ENCODE results near the gene CSF2. TPM values are rescaled to one million over a fixed set of nuclear protein-coding genes. Genes with fewer than 3 reads are reported as not detected.

CSF2 gene
- total and polyA plus RNA-seq, 2 experiments from 2014 or later, result not detected

DNA sequence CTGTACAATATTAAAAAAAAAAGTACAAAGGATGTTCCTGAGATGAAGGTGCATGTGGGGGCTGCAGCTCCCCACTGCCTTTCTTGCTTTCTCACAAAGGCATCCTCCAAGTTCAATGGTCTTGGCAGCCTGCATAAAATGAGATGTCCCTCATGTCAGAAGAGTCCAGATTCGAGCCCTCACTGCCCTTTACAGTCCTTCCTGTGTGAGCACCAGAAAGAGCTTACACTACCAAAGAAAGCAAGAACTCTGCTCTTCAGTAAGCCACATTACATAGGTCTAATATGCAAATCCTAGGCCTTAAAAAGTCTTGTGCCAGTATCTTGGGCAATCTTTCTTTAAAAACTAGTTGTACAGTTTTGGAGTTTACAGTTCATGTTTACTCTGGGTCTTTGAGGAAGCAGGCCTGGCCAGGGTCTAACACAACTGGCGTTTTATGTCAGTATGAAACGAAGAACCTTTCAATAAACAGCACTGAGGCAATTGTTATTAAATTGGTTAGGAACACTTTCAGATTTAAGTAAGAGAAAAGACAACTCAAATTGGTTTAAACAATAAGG is 36.0 kb downstream of the CSF2 start:
- Histone ChIP-seq H3K4me3 (no peak overlapping the region), H3K4me2 (no peak overlapping the region), H3K36me3 (replicated peaks; ENCODE audit: insufficient read depth, low read depth) (no peaks in the 10 kb centered on the region), H3K79me2 (no peaks in the 10 kb centered on the region), H3K9me3 (ENCODE audit: low read depth) (no peaks in the 10 kb centered on the region), H3K4me1 (ENCODE audit: insufficient read depth) (no peaks in the 10 kb centered on the region), H3K27me3 (no peaks in the 10 kb centered on the region), H4K20me1 (ENCODE audit: insufficient read depth, poor library complexity, severe bottlenecking) (no peaks in the 10 kb centered on the region), H3K9me2 (replicated peaks; ENCODE audit: insufficient read depth) (no peaks in the 10 kb centered on the region), H3K27ac (no peak overlapping the region), H2AFZ (no peak overlapping the region)
- no peak for TF ChIP-seq EZH2phosphoT487 (IDR thresholded peaks at IDR 0.05; ENCODE audit: low read depth, severe bottlenecking, unreplicated experiment)
- TF ChIP-seq EZH2 (IDR thresholded peaks at IDR 0.05; ENCODE audit: borderline replicate concordance), result no peak
- TF ChIP-seq, protein P1, sequence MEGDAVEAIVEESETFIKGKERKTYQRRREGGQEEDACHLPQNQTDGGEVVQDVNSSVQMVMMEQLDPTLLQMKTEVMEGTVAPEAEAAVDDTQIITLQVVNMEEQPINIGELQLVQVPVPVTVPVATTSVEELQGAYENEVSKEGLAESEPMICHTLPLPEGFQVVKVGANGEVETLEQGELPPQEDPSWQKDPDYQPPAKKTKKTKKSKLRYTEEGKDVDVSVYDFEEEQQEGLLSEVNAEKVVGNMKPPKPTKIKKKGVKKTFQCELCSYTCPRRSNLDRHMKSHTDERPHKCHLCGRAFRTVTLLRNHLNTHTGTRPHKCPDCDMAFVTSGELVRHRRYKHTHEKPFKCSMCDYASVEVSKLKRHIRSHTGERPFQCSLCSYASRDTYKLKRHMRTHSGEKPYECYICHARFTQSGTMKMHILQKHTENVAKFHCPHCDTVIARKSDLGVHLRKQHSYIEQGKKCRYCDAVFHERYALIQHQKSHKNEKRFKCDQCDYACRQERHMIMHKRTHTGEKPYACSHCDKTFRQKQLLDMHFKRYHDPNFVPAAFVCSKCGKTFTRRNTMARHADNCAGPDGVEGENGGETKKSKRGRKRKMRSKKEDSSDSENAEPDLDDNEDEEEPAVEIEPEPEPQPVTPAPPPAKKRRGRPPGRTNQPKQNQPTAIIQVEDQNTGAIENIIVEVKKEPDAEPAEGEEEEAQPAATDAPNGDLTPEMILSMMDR (IDR thresholded peaks at IDR 0.05; ENCODE audit: poor library complexity), result no peak
- WGBS (ENCODE audit: low lambda C conversion rate, missing lambda C conversion rate), result 77% methylated on average over 3 of the region's 3 CpGs
- DNase-seq (ENCODE audit: low spot score), result no peak

DNA sequence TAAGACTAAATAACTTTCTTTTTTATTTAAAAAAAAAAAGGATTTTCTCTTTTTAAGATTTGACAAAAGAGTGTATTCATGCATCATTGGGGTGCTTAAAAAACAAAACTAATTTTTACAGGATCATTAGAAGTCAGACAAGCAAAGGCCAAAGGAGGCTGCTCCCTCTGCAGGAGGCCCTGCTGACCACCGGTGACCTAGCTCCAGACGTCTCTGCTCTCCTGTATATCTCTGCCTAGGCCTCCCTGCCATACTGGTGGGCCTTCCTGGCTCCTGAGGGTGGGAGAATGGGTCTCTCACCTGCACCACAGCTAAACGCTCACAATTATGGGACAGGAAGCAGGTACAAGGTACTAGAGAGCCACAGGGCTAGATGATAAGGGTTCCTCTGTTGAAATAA is 36.6 kb downstream of the CSF2 start:
- Histone ChIP-seq H3K4me2 (no peak overlapping the region), H3K4me1 (ENCODE audit: insufficient read depth) (no peaks in the 10 kb centered on the region), H4K20me1 (ENCODE audit: insufficient read depth, poor library complexity, severe bottlenecking) (no peaks in the 10 kb centered on the region), H3K79me2 (no peaks in the 10 kb centered on the region), H3K9me2 (replicated peaks; ENCODE audit: insufficient read depth) (no peaks in the 10 kb centered on the region), H3K4me3 (no peak overlapping the region), H3K27me3 (no peaks in the 10 kb centered on the region), H3K9me3 (ENCODE audit: low read depth) (no peaks in the 10 kb centered on the region), H3K27ac (no peak overlapping the region), H3K36me3 (replicated peaks; ENCODE audit: insufficient read depth, low read depth) (no peaks in the 10 kb centered on the region), H2AFZ (no peak overlapping the region)
- 72% methylated on average over 3 of the region's 3 CpGs for WGBS (ENCODE audit: low lambda C conversion rate, missing lambda C conversion rate)
- TF ChIP-seq, protein P1 (IDR thresholded peaks at IDR 0.05; ENCODE audit: poor library complexity), result no peak
- TF ChIP-seq EZH2 (IDR thresholded peaks at IDR 0.05; ENCODE audit: borderline replicate concordance) (no peak), EZH2phosphoT487 (IDR thresholded peaks at IDR 0.05; ENCODE audit: low read depth, severe bottlenecking, unreplicated experiment) (no peak)
- DNase-seq (ENCODE audit: low spot score), result no peak

DNA sequence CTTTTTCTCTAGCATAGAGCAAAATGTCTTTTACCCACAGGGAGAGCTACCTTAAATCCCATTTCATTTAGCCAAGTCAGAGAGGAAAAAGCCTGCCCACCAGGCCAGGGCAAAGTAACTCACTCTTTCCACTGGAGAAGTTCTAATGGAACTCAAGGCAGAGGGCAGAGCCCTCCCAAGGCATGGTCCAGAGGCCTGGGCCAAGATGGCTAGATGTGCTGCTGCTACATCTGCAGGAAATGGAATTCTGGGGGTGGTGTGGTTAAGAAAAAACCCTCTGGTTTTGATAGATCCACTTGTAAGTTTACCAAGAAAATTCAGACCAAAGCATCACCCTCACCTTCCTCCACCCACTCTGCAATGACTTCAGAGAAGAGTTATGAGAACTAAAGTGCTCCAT is 37.3 kb downstream of the CSF2 start:
- Histone ChIP-seq H3K4me2 (no peak overlapping the region), H3K27ac (no peak overlapping the region), H3K36me3 (replicated peaks; ENCODE audit: insufficient read depth, low read depth) (no peaks in the 10 kb centered on the region), H3K9me3 (ENCODE audit: low read depth) (no peaks in the 10 kb centered on the region), H3K4me1 (ENCODE audit: insufficient read depth) (no peaks in the 10 kb centered on the region), H4K20me1 (ENCODE audit: insufficient read depth, poor library complexity, severe bottlenecking) (no peaks in the 10 kb centered on the region), H2AFZ (no peak overlapping the region), H3K79me2 (no peaks in the 10 kb centered on the region), H3K4me3 (no peak overlapping the region), H3K27me3 (no peaks in the 10 kb centered on the region), H3K9me2 (replicated peaks; ENCODE audit: insufficient read depth) (no peaks in the 10 kb centered on the region)
- DNase-seq (ENCODE audit: low spot score), result no peak
- TF ChIP-seq EZH2 (IDR thresholded peaks at IDR 0.05; ENCODE audit: borderline replicate concordance) (no peak), EZH2phosphoT487 (IDR thresholded peaks at IDR 0.05; ENCODE audit: low read depth, severe bottlenecking, unreplicated experiment) (no peak)
- TF ChIP-seq, protein P1 (IDR thresholded peaks at IDR 0.05; ENCODE audit: poor library complexity), result no peak

DNA sequence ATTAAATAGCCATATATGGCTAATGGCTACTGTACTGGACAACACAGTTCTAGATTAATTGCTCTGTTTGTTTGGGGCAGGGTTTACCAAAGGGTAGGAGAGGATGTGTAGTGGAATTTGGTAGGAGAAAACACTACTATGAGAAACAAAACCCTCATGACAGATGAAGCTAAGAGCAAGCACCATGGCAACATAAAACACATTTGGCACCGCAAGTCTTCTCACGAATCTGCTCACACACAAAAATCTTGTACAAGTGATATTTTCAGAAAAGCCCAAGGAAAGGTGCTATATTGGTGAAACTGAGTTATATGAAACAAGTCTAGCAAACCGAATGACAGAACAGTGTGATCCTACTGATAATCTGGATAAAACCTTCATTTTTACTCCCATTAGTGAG is 38.5 kb downstream of the CSF2 start:
- H3K9me2 ChIP-seq (replicated peaks; ENCODE audit: insufficient read depth), result no peaks in the 10 kb centered on the region
- H3K27me3 ChIP-seq, result no peaks in the 10 kb centered on the region
- no peak overlapping the region for H3K4me3 ChIP-seq
- H2AFZ ChIP-seq, result no peak overlapping the region
- no peak overlapping the region for H3K4me2 ChIP-seq
- no peaks in the 10 kb centered on the region for H3K79me2 ChIP-seq
- TF ChIP-seq EZH2phosphoT487 (IDR thresholded peaks at IDR 0.05; ENCODE audit: low read depth, severe bottlenecking, unreplicated experiment) (no peak), EZH2 (IDR thresholded peaks at IDR 0.05; ENCODE audit: borderline replicate concordance) (no peak)
- TF ChIP-seq, protein P1 (IDR thresholded peaks at IDR 0.05; ENCODE audit: poor library complexity), result no peak
- H3K9me3 ChIP-seq (ENCODE audit: low read depth), result no peaks in the 10 kb centered on the region
- WGBS (ENCODE audit: low lambda C conversion rate, missing lambda C conversion rate), result 83% methylated on average over 3 of the region's 3 CpGs
- no peaks in the 10 kb centered on the region for H3K36me3 ChIP-seq (replicated peaks; ENCODE audit: insufficient read depth, low read depth)
- no peaks in the 10 kb centered on the region for H3K4me1 ChIP-seq (ENCODE audit: insufficient read depth)
- no peak for DNase-seq (ENCODE audit: low spot score)
- no peak overlapping the region for H3K27ac ChIP-seq
- no peaks in the 10 kb centered on the region for H4K20me1 ChIP-seq (ENCODE audit: insufficient read depth, poor library complexity, severe bottlenecking)

All from hepatocyte (in vitro differentiated cells).